ENCODE data around the gene THAP8. TPM values are rescaled to one million over a fixed set of nuclear protein-coding genes. Genes with fewer than 3 reads are reported as not detected.

The THAP8 gene
- total RNA-seq, 1 donor from 2014 or later: 6.7 TPM

- DNase-seq (ENCODE audit: low spot score): no peak
- Histone ChIP-seq H3K9me3 (ENCODE audit: low read depth) (no peaks in the 10 kb centered on the region), H3K4me2 (no peak overlapping the region), H3K27me3 (no peaks in the 10 kb centered on the region), H3K4me3 (no peak overlapping the region), H2AFZ (replicated peaks) (no peak overlapping the region), H4K20me1 (ENCODE audit: low read depth) (no peaks in the 10 kb centered on the region), H3K4me1 (no peaks in the 10 kb centered on the region), H3K9ac (no peak overlapping the region), H3K36me3 (no peaks in the 10 kb centered on the region), H3K27ac (no peak overlapping the region), H3K79me2 (ENCODE audit: low read depth) (no peaks in the 10 kb centered on the region), H3F3A (ENCODE audit: low read depth) (peaks cover 4% of the 10 kb centered on the region)
- TF ChIP-seq CTCF (IDR thresholded peaks at IDR 0.05) (no peak), EZH2phosphoT487 (IDR thresholded peaks at IDR 0.05) (no peak)
- peaks cover 2% of the 10 kb centered on the region for H3K27me3 Mint-ChIP-seq (ENCODE audit: insufficient read depth, low read depth)
- no peak overlapping the region for H3K4me3 Mint-ChIP-seq
- no peaks in the 10 kb centered on the region for H3K9me3 Mint-ChIP-seq
- no peaks in the 10 kb centered on the region for H3K4me1 Mint-ChIP-seq
- no peak overlapping the region for H3K27ac Mint-ChIP-seq
- peaks cover 17% of the 10 kb centered on the region for H3K36me3 Mint-ChIP-seq
Observed at GRCh38 chr19:36090910-36091695, 37.0 kb upstream of the THAP8 start.

- no peak for TF ChIP-seq EZH2phosphoT487 (IDR thresholded peaks at IDR 0.05)
- no peak for TF ChIP-seq CTCF (IDR thresholded peaks at IDR 0.05)
- no peak for TF ChIP-seq EZH2 (IDR thresholded peaks at IDR 0.05)
- Histone ChIP-seq H3K27me3 (no peaks in the 10 kb centered on the region), H3K36me3 (no peaks in the 10 kb centered on the region), H3F3A (ENCODE audit: low read depth) (no peaks in the 10 kb centered on the region), H3K4me1 (no peaks in the 10 kb centered on the region), H3K9me3 (ENCODE audit: low read depth) (no peaks in the 10 kb centered on the region), H3K79me2 (ENCODE audit: low read depth) (no peaks in the 10 kb centered on the region), H3K9ac (no peak overlapping the region), H3K4me3 (no peak overlapping the region), H4K20me1 (ENCODE audit: low read depth) (no peaks in the 10 kb centered on the region), H3K4me2 (no peak overlapping the region), H2AFZ (replicated peaks) (no peak overlapping the region), H3K27ac (no peak overlapping the region)
- peaks cover 20% of the 10 kb centered on the region for H3K36me3 Mint-ChIP-seq
- H3K27me3 Mint-ChIP-seq (ENCODE audit: insufficient read depth, low read depth): peaks cover 2% of the 10 kb centered on the region
- no peak overlapping the region for H3K4me3 Mint-ChIP-seq
- H3K27ac Mint-ChIP-seq: no peak overlapping the region
- DNase-seq (ENCODE audit: low spot score): no peak
- H3K4me1 Mint-ChIP-seq: no peaks in the 10 kb centered on the region
- no peaks in the 10 kb centered on the region for H3K9me3 Mint-ChIP-seq
Observed at GRCh38 chr19:36089847-36090246, 35.8 kb upstream of the THAP8 start.

DNA sequence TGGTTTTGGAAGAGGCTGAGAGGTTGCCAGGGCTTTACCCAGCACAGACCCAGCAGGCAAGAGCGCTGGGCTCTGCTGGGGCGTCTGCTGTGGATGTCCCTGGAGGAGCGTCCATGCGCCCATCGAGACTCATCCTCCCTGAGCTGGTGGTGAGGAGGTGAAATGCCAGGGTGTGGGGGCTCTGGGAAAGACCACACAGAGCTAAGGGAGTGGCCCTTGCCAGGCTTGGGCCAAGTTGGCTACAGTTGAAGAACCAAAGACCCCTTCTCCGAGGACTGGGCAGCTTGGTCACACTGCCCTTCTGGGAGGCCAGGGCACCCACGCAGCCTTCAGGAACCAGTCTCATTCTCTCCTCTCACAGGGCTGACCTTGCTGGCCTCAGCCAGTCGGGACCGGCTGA is 32.2 kb upstream of the THAP8 start:
- no peak overlapping the region for H3K9ac ChIP-seq
- DNase-seq (ENCODE audit: low spot score): no peak
- H3K4me3 ChIP-seq: no peak overlapping the region
- Mint-ChIP-seq H3K4me1 (no peaks in the 10 kb centered on the region), H3K9me3 (no peaks in the 10 kb centered on the region), H3K27me3 (ENCODE audit: insufficient read depth, low read depth) (peaks cover 2% of the 10 kb centered on the region), H3K4me3 (no peak overlapping the region), H3K27ac (no peak overlapping the region), H3K36me3 (peaks cover 18% of the 10 kb centered on the region)
- no peaks in the 10 kb centered on the region for H3K79me2 ChIP-seq (ENCODE audit: low read depth)
- H3K36me3 ChIP-seq: no peaks in the 10 kb centered on the region
- H3K4me2 ChIP-seq: no peak overlapping the region
- H3K9me3 ChIP-seq (ENCODE audit: low read depth): no peaks in the 10 kb centered on the region
- H3K27me3 ChIP-seq: no peaks in the 10 kb centered on the region
- H2AFZ ChIP-seq (replicated peaks): no peak overlapping the region
- no peaks in the 10 kb centered on the region for H4K20me1 ChIP-seq (ENCODE audit: low read depth)
- H3K27ac ChIP-seq: no peak overlapping the region
- no peaks in the 10 kb centered on the region for H3F3A ChIP-seq (ENCODE audit: low read depth)
- no peaks in the 10 kb centered on the region for H3K4me1 ChIP-seq
- TF ChIP-seq EZH2 (IDR thresholded peaks at IDR 0.05) (no peak), CTCF (IDR thresholded peaks at IDR 0.05) (no peak), EZH2phosphoT487 (IDR thresholded peaks at IDR 0.05) (no peak)

All from neural progenitor cell (in vitro differentiated cells).